Stimulated activated naive CD8-positive, alpha-beta T cell treated with anti-CD3 and anti-CD28 coated beads, Interleukin-15, Interleukin-2, amounts not matched to agents 100 ng/mL and 50 ng/mL, for 24 hours (primary cell): ENCODE results near the gene SLC26A1.

Experiments used
- H3K27ac Mint-ChIP-seq: one replicate; pipeline ENCODE4 v1.8.0; 2021; ENCODE audit warnings: mild to moderate bottlenecking, mixed read lengths
- H3K27me3 Mint-ChIP-seq: one replicate; pipeline ENCODE4 v1.8.0; 2021; ENCODE audit warnings: mixed read lengths
- H3K36me3 Mint-ChIP-seq: one replicate; pipeline ENCODE4 v1.8.0; 2021; ENCODE audit warnings: low read depth, mixed read lengths
- H3K4me1 Mint-ChIP-seq: one replicate; pipeline ENCODE4 v1.8.0; 2021; ENCODE audit warnings: low read depth, mixed read lengths
- H3K4me3 Mint-ChIP-seq: one replicate; pipeline ENCODE4 v1.8.0; 2021; ENCODE audit warnings: mild to moderate bottlenecking, mixed read lengths
- H3K9me3 Mint-ChIP-seq: one replicate; pipeline ENCODE4 v1.8.0; 2021; ENCODE audit warnings: mixed read lengths

The SLC26A1 gene

DNA sequence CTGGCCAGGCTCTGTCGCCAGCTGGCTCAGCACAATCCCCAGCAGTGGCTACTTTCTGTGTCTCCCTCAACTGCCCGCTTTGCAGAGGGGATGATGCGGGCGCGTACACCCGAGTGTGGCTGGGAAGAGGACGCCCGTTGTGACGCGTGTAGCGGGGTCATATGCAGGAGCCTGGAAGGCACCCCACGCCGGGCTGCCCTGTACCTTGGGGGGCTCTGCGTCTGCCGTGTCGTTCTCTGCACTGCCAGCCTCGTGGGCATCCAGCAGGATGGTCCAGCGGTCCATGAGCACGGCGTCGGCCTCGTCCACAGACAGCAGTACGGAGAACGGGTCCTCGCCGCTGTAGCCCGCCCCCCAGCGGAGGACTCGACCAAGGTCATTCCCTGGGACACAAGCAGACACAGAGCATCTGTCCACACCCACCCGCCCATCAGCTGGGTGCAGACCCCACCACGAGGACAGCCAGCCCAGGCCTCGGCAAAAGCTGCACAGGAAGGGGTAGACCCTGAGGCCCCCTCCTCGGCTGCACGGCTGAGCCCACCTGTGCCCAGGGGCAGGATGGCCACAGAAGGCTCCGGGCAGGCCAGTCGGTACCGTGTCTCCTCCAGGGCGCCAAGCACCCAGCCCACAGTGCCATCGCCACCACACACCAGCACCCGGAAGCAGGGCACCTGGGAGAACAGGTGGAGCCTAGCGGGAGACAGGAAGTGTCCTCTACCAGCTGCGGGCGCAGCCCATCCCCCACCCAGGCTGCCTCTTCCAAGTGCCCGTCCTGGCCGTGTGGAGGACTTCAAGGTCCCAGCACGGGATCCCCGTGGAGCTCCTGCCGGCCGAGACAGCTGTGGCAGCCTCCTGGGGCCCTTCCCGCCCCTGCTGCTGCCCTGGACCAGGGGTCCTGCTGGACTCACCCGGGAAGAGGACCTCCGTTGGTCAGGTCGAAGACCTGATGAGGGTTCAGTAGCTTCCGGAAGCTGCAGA is 30.7 kb downstream of the SLC26A1 start:
- Mint-ChIP-seq H3K4me1 (no peaks in the 10 kb centered on the region), H3K27ac (no peak overlapping the region), H3K36me3 (no peaks in the 10 kb centered on the region), H3K9me3 (no peaks in the 10 kb centered on the region), H3K4me3 (no peak overlapping the region), H3K27me3 (no peaks in the 10 kb centered on the region)

- H3K4me1 Mint-ChIP-seq = no peaks in the 10 kb centered on the region
- no peaks in the 10 kb centered on the region for H3K27me3 Mint-ChIP-seq
- H3K36me3 Mint-ChIP-seq = no peaks in the 10 kb centered on the region
Measured at GRCh38 chr4:961351-962230, 31.6 kb downstream of the SLC26A1 start.

GRCh38 chr4:960636-961350 is 32.4 kb downstream of the SLC26A1 start:
- no peak overlapping the region for H3K27ac Mint-ChIP-seq

More at GRCh38 chr4:961351-962230, 31.6 kb downstream of the SLC26A1 start:
- H3K4me3 Mint-ChIP-seq = no peak overlapping the region
- no peak overlapping the region for H3K27ac Mint-ChIP-seq
- no peaks in the 10 kb centered on the region for H3K9me3 Mint-ChIP-seq

GRCh38 chr4:960140-960635 is 33.0 kb downstream of the SLC26A1 start:
- Mint-ChIP-seq H3K36me3 (no peaks in the 10 kb centered on the region), H3K9me3 (no peaks in the 10 kb centered on the region), H3K27ac (no peak overlapping the region), H3K27me3 (no peaks in the 10 kb centered on the region), H3K4me3 (no peak overlapping the region), H3K4me1 (no peaks in the 10 kb centered on the region)

More at GRCh38 chr4:960636-961350, 32.4 kb downstream of the SLC26A1 start:
- H3K36me3 Mint-ChIP-seq = no peaks in the 10 kb centered on the region
- H3K4me3 Mint-ChIP-seq = no peak overlapping the region
- no peaks in the 10 kb centered on the region for H3K4me1 Mint-ChIP-seq
- no peaks in the 10 kb centered on the region for H3K27me3 Mint-ChIP-seq
- H3K9me3 Mint-ChIP-seq = no peaks in the 10 kb centered on the region

GRCh38 chr4:959338-960139 is 33.7 kb downstream of the SLC26A1 start:
- no peaks in the 10 kb centered on the region for H3K36me3 Mint-ChIP-seq
- H3K27ac Mint-ChIP-seq = no peak overlapping the region
- no peaks in the 10 kb centered on the region for H3K4me1 Mint-ChIP-seq
- no peaks in the 10 kb centered on the region for H3K9me3 Mint-ChIP-seq
- H3K27me3 Mint-ChIP-seq = no peaks in the 10 kb centered on the region
- no peak overlapping the region for H3K4me3 Mint-ChIP-seq

DNA sequence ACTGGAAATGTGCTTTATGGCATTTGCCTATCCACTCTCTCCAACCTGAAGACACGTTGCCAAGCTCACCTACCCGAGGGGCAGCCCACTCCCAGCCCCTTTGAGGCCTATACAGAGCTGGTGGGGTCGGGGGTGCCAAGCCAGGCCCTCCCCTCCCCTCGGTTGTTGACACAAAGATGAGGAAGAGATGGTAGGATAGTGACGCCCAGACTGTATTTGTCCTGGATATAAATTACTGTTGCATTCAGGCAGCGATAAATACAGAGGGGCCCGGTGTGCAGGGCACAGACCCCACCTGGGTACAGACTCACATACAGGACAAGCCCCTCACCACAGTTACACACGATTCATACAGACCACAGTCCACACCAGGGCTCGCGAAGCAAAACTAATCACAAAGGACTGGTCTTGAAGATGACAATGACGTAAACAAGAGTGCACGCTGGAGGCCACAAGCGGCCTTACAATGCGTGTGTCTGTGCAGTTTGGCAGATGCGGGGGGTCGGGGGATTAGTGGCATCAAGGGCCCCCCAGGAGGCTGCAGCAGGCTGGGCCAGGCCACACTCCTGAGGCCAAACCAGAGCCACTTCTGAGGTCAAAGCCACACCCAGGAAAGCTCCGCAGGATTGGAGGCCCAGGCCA is 34.4 kb downstream of the SLC26A1 start:
- no peaks in the 10 kb centered on the region for H3K4me1 Mint-ChIP-seq
- H3K4me3 Mint-ChIP-seq = no peak overlapping the region
- no peaks in the 10 kb centered on the region for H3K9me3 Mint-ChIP-seq
- no peak overlapping the region for H3K27ac Mint-ChIP-seq
- no peaks in the 10 kb centered on the region for H3K27me3 Mint-ChIP-seq
- H3K36me3 Mint-ChIP-seq = no peaks in the 10 kb centered on the region

GRCh38 chr4:958314-958665 is 34.9 kb downstream of the SLC26A1 start:
- no peaks in the 10 kb centered on the region for H3K27me3 Mint-ChIP-seq
- no peaks in the 10 kb centered on the region for H3K9me3 Mint-ChIP-seq
- no peaks in the 10 kb centered on the region for H3K36me3 Mint-ChIP-seq
- H3K27ac Mint-ChIP-seq = no peak overlapping the region
- H3K4me1 Mint-ChIP-seq = no peaks in the 10 kb centered on the region
- no peak overlapping the region for H3K4me3 Mint-ChIP-seq

- H3K4me1 Mint-ChIP-seq = no peaks in the 10 kb centered on the region
- no peak overlapping the region for H3K27ac Mint-ChIP-seq
- H3K36me3 Mint-ChIP-seq = no peaks in the 10 kb centered on the region
- no peaks in the 10 kb centered on the region for H3K9me3 Mint-ChIP-seq
- H3K4me3 Mint-ChIP-seq = no peak overlapping the region
- no peaks in the 10 kb centered on the region for H3K27me3 Mint-ChIP-seq
Measured at GRCh38 chr4:957581-958313, 35.5 kb downstream of the SLC26A1 start.

- Mint-ChIP-seq H3K4me1 (no peaks in the 10 kb centered on the region), H3K9me3 (no peaks in the 10 kb centered on the region), H3K36me3 (no peaks in the 10 kb centered on the region), H3K27ac (no peak overlapping the region), H3K4me3 (no peak overlapping the region), H3K27me3 (no peaks in the 10 kb centered on the region)
Measured at GRCh38 chr4:957231-957580, 36.0 kb downstream of the SLC26A1 start.

GRCh38 chr4:956531-957230 is 36.5 kb downstream of the SLC26A1 start:
- Mint-ChIP-seq H3K9me3 (no peaks in the 10 kb centered on the region), H3K27me3 (no peaks in the 10 kb centered on the region), H3K4me3 (no peak overlapping the region), H3K4me1 (no peaks in the 10 kb centered on the region), H3K36me3 (no peaks in the 10 kb centered on the region), H3K27ac (no peak overlapping the region)

DNA sequence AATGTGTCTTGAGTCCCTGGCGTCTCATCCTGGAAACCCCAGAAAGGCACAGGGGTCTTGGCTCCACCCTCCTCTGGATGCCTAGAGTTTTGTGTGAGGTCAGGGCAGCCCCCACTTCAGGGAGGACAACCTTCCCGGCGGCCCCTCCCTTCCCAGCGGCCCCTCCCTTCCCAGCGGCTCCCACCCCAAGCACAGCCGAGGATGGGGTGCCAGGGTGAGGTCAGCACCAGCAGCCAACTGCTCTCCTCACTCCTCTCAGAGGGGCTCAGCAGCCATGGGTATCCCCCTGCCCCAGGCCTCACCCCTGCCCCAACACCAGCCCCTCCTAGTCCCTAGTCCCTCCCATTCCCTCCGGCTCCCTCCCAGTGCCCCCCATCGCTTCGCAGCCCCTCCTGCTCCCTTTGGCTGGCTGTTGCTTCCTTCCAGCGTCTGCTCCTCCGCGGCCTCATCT is 37.2 kb downstream of the SLC26A1 start:
- H3K36me3 Mint-ChIP-seq = no peaks in the 10 kb centered on the region
- H3K27ac Mint-ChIP-seq = no peak overlapping the region

DNA sequence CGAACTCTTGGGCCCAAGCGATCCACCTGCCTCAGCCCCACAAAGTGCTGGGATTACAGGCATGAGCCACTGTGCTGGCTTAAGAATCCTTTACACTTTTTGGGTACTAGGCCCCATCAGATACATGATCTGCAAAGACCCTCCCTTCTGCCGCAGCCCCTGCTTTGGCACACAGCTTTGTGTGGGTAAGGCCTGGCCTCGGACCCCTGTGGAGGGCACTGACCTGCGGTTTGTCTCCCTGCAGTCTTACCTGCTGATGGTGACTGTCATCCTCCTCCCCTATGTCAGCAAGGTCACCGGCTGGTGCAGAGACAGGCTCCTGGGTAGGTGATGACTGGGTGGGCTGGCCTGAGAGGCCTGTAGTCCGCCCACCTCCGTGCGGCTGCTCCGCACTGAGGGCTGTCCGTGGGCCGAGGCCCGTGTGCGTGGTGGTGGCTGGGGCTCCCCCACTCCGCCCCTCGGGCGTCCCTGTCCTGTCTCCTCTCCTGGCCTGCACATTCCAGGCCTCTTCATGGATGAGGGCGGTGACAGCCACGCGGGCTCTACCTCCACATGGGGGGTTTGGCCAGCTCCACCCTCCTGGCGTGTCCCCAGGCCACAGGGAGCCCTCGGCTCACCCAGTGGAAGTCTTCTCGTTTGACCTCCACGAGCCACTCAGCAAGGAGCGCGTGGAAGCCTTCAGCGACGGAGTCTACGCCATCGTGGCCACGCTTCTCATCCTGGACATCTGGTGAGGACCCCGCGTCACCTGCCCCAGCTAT is 37.9 kb downstream of the SLC26A1 start:
- H3K4me1 Mint-ChIP-seq = no peaks in the 10 kb centered on the region
- no peaks in the 10 kb centered on the region for H3K36me3 Mint-ChIP-seq
- no peaks in the 10 kb centered on the region for H3K27me3 Mint-ChIP-seq

More for the DNA sequence above, 37.2 kb downstream of the SLC26A1 start:
- Mint-ChIP-seq H3K27me3 (no peaks in the 10 kb centered on the region), H3K9me3 (no peaks in the 10 kb centered on the region), H3K4me3 (no peak overlapping the region), H3K4me1 (no peaks in the 10 kb centered on the region)

More for the DNA sequence above, 37.9 kb downstream of the SLC26A1 start:
- Mint-ChIP-seq H3K4me3 (no peak overlapping the region), H3K27ac (no peak overlapping the region), H3K9me3 (no peaks in the 10 kb centered on the region)
